K562 (cell line): ENCODE data around the gene BSDC1. TPM values are rescaled to one million over a fixed set of nuclear protein-coding genes. Genes with fewer than 3 reads are reported as not detected.

Experiments used
- KDM1A ChIP-seq, 2 experiments: fragments of 450-650 bp; IDR thresholded peaks; 2 replicates each; pipeline ENCODE4 v1.6.1; 2016; ENCODE audit warnings: mild to moderate bottlenecking in 2 of 2
- MTA1 ChIP-seq: fragments of 450-650 bp; IDR thresholded peaks from 2 replicates; pipeline ENCODE4 v1.6.1; 2017; ENCODE audit warnings: borderline replicate concordance
- NR3C1 ChIP-seq: sonication (generic); formaldehyde crosslinking; IDR thresholded peaks from 2 replicates; pipeline ENCODE4 v1.8.1; 2022; ENCODE audit warnings: missing genetic modification reagents
- NUFIP1 ChIP-seq: fragments of 450-650 bp; IDR thresholded peaks from 2 replicates; pipeline ENCODE4 v1.6.1; 2018; ENCODE audit not compliant: partially characterized antibody
- RUNX1 ChIP-seq: sonication (generic); IDR thresholded peaks from 2 replicates; pipeline ENCODE4 v1.6.1; 2016; ENCODE audit warnings: antibody characterized with exemption, low read depth
- SMARCA5 ChIP-seq: fragments of 450-650 bp; IDR thresholded peaks from 2 replicates; pipeline ENCODE4 v1.6.1; 2016
- SRSF1 ChIP-seq: fragments of 200-400 bp; formaldehyde crosslinking; IDR thresholded peaks from 2 replicates; pipeline ENCODE4 v1.6.1; 2017; ENCODE audit warnings: mild to moderate bottlenecking, low read depth, low read length, moderate library complexity
- SRSF9 ChIP-seq: fragments of 200-400 bp; formaldehyde crosslinking; IDR thresholded peaks from 2 replicates; pipeline ENCODE4 v1.6.1; 2017; ENCODE audit warnings: low read depth, low read length, borderline replicate concordance
- XRCC5 ChIP-seq: fragments of 200-400 bp; formaldehyde crosslinking; IDR thresholded peaks from 2 replicates; pipeline ENCODE4 v1.6.1; 2017; ENCODE audit warnings: low read depth, mild to moderate bottlenecking, low read length
- ZBED1 ChIP-seq: IDR thresholded peaks from 2 replicates; pipeline ENCODE4 v1.6.1; 2014
- ZNF778 ChIP-seq: fragments of 450-650 bp; formaldehyde crosslinking; IDR thresholded peaks from 2 replicates; pipeline ENCODE4 v1.4.0; 2020; ENCODE audit warnings: mild to moderate bottlenecking, moderate library complexity
- polyA plus RNA-seq, 8 experiments: library from polyadenylated mRNA; depleted of rRNA in 4 of 8; stranded (reverse) in 5 of 8; unstranded in 3 of 8; fragments of >200 nt; fragmentation: Nextera tagmentation in 2 of 8; fragmentation: Illumina TruSeq in 1 of 8; extraction: Ambion mirVana in 2 of 8; extraction: Trizol in 1 of 8; gene quantifications; 2 replicates each; pipeline versions ENCODE4 v1.2.1 to v1.2.3, GENCODE V29; 2011 to 2014; ENCODE audit warnings: inconsistent platforms in 1 of 8, missing spikeins in 1 of 8
- total RNA-seq, 7 experiments: library from RNA; depleted of rRNA in 6 of 7; stranded (reverse); fragments of >200 nt in 6 of 7; fragmentation: Illumina TruSeq in 2 of 7; extraction: Trizol in 2 of 7; gene quantifications; 2 replicates each; pipeline versions ENCODE4 v1.2.1 to v1.2.3, GENCODE V29; 2011 to 2021; ENCODE audit warnings: low replicate concordance in 1 of 7
- TF ChIP-seq, protein P1 (sequence below): sonication (generic); formaldehyde crosslinking; IDR thresholded peaks from 2 replicates; pipeline ENCODE4 v1.8.1; 2023; ENCODE audit warnings: missing genetic modification reagents, mild to moderate bottlenecking, borderline replicate concordance
- TF ChIP-seq, protein P2 (sequence below): fragments of 250-450 bp; sonication (Bioruptor Pico); IDR thresholded peaks from 2 replicates; pipeline ENCODE4 v1.5.0; 2020; ENCODE audit warnings: mild to moderate bottlenecking
- TF ChIP-seq, protein P3 (sequence below): fragments of 450-650 bp; conservative IDR thresholded peaks from 2 replicates; pipeline ENCODE4 v1.6.1; 2016; ENCODE audit warnings: missing genetic modification characterization, low read depth, mild to moderate bottlenecking, missing compliant biosample characterization, moderate library complexity
- TF ChIP-seq, protein P4 (sequence below): fragments of 450-650 bp; IDR thresholded peaks from 2 replicates; pipeline ENCODE4 v1.7.0; 2016; ENCODE audit warnings: borderline replicate concordance
- TF ChIP-seq, protein P5 (sequence below): fragments of 450-650 bp; IDR thresholded peaks from 2 replicates; pipeline ENCODE4 v1.6.1; 2016; ENCODE audit warnings: missing biosample characterization, missing genetic modification characterization
- TF ChIP-seq, protein P6 (sequence below): fragments of 250-450 bp; sonication (Bioruptor Pico); IDR thresholded peaks from 2 replicates; pipeline ENCODE4 v1.5.0; 2021

The BSDC1 gene
- total and polyA plus RNA-seq, 9 of the 15 experiments (the other 6 are each of a cell fraction or from before 2014, with no cell fraction given): 10.2 to 96.8 (median 73.1) TPM

DNA sequence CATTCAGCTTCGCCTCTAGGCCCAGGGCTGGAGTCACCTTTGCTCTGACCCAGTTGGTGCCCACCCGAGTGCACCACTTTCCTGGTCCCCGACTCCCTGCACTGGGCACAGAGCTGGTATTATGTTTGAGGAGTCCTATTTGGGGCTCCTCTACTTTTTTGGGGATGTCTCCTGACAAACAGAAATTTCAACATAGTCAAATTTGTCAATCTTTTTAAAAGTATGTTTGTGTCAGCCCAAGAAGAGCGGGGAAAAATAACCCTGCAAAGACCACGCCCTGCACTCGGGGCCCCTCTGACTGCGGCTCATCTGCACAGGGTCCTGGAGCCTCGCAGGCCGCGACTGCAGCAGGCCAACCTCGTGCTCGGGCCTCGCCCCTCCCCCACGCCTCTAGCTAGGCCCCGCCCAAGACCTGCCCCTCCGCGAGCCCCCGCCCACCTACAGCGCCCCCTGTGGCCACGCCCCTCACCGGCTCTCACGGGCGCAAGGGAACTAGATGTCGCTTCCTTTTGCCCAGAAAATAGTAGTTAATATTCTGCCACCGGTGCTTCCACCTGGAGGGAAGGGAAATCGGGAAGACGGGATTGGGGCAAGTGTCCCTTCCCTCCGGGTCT is 43.3 kb downstream of the BSDC1 start (continued):
- TF ChIP-seq, protein P1, sequence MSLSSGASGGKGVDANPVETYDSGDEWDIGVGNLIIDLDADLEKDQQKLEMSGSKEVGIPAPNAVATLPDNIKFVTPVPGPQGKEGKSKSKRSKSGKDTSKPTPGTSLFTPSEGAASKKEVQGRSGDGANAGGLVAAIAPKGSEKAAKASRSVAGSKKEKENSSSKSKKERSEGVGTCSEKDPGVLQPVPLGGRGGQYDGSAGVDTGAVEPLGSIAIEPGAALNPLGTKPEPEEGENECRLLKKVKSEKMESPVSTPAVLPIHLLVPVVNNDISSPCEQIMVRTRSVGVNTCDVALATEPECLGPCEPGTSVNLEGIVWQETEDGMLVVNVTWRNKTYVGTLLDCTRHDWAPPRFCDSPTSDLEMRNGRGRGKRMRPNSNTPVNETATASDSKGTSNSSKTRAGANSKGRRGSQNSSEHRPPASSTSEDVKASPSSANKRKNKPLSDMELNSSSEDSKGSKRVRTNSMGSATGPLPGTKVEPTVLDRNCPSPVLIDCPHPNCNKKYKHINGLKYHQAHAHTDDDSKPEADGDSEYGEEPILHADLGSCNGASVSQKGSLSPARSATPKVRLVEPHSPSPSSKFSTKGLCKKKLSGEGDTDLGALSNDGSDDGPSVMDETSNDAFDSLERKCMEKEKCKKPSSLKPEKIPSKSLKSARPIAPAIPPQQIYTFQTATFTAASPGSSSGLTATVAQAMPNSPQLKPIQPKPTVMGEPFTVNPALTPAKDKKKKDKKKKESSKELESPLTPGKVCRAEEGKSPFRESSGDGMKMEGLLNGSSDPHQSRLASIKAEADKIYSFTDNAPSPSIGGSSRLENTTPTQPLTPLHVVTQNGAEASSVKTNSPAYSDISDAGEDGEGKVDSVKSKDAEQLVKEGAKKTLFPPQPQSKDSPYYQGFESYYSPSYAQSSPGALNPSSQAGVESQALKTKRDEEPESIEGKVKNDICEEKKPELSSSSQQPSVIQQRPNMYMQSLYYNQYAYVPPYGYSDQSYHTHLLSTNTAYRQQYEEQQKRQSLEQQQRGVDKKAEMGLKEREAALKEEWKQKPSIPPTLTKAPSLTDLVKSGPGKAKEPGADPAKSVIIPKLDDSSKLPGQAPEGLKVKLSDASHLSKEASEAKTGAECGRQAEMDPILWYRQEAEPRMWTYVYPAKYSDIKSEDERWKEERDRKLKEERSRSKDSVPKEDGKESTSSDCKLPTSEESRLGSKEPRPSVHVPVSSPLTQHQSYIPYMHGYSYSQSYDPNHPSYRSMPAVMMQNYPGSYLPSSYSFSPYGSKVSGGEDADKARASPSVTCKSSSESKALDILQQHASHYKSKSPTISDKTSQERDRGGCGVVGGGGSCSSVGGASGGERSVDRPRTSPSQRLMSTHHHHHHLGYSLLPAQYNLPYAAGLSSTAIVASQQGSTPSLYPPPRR: no peak
- TF ChIP-seq SRSF1 (no peak), XRCC5 (no peak), NUFIP1 (peak; percentile 85), MTA1 (no peak), SRSF9 (no peak), ZNF778 (no peak), KDM1A (IDR thresholded peaks at IDR 0.05) (no peak; a peak in 1 of 4 replicates), ZBED1 (no peak), NR3C1 (CRISPR knock-in tag) (no peak), SMARCA5 (no peak), RUNX1 (no peak)
- TF ChIP-seq, protein P2, sequence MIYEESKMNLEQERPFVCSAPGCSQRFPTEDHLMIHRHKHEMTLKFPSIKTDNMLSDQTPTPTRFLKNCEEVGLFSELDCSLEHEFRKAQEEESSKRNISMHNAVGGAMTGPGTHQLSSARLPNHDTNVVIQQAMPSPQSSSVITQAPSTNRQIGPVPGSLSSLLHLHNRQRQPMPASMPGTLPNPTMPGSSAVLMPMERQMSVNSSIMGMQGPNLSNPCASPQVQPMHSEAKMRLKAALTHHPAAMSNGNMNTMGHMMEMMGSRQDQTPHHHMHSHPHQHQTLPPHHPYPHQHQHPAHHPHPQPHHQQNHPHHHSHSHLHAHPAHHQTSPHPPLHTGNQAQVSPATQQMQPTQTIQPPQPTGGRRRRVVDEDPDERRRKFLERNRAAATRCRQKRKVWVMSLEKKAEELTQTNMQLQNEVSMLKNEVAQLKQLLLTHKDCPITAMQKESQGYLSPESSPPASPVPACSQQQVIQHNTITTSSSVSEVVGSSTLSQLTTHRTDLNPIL (CRISPR knock-in tag): no peak
- TF ChIP-seq, protein P3, sequence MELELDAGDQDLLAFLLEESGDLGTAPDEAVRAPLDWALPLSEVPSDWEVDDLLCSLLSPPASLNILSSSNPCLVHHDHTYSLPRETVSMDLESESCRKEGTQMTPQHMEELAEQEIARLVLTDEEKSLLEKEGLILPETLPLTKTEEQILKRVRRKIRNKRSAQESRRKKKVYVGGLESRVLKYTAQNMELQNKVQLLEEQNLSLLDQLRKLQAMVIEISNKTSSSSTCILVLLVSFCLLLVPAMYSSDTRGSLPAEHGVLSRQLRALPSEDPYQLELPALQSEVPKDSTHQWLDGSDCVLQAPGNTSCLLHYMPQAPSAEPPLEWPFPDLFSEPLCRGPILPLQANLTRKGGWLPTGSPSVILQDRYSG (tag): peak; percentile 83; the same call in 1 of the 2 replicates
- TF ChIP-seq, protein P4, sequence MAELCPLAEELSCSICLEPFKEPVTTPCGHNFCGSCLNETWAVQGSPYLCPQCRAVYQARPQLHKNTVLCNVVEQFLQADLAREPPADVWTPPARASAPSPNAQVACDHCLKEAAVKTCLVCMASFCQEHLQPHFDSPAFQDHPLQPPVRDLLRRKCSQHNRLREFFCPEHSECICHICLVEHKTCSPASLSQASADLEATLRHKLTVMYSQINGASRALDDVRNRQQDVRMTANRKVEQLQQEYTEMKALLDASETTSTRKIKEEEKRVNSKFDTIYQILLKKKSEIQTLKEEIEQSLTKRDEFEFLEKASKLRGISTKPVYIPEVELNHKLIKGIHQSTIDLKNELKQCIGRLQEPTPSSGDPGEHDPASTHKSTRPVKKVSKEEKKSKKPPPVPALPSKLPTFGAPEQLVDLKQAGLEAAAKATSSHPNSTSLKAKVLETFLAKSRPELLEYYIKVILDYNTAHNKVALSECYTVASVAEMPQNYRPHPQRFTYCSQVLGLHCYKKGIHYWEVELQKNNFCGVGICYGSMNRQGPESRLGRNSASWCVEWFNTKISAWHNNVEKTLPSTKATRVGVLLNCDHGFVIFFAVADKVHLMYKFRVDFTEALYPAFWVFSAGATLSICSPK: no peak
- TF ChIP-seq, protein P5, sequence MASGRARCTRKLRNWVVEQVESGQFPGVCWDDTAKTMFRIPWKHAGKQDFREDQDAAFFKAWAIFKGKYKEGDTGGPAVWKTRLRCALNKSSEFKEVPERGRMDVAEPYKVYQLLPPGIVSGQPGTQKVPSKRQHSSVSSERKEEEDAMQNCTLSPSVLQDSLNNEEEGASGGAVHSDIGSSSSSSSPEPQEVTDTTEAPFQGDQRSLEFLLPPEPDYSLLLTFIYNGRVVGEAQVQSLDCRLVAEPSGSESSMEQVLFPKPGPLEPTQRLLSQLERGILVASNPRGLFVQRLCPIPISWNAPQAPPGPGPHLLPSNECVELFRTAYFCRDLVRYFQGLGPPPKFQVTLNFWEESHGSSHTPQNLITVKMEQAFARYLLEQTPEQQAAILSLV: peak; percentile 68
- TF ChIP-seq, protein P6, sequence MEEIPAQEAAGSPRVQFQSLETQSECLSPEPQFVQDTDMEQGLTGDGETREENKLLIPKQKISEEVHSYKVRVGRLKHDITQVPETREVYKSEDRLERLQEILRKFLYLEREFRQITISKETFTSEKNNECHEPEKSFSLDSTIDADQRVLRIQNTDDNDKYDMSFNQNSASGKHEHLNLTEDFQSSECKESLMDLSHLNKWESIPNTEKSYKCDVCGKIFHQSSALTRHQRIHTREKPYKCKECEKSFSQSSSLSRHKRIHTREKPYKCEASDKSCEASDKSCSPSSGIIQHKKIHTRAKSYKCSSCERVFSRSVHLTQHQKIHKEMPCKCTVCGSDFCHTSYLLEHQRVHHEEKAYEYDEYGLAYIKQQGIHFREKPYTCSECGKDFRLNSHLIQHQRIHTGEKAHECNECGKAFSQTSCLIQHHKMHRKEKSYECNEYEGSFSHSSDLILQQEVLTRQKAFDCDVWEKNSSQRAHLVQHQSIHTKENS (CRISPR knock-in tag): no peak
